ENCODE data around the gene TNIK.
A peak's percentile ranks its signal among the peaks of the same experiment; 100 is the strongest.

Gene TNIK

GRCh38 chr3:171488479-171488878 lies 28.3 kb upstream of the TNIK start:
- no peaks in the 10 kb centered on the region for H3K4me1 ChIP-seq (ENCODE audit: insufficient read depth, low read length)
- no peaks in the 10 kb centered on the region for H3K9me3 ChIP-seq (ENCODE audit: control insufficient read depth, insufficient read depth, low read length)
- no peaks in the 10 kb centered on the region for H3K36me3 ChIP-seq (ENCODE audit: insufficient read depth, low read length)
- no peak overlapping the region for H3K9ac ChIP-seq (ENCODE audit: low read depth, low read length)

GRCh38 chr3:171487382-171487781 lies 27.2 kb upstream of the TNIK start:
- H3K4me1 ChIP-seq (ENCODE audit: insufficient read depth, low read length): no peaks in the 10 kb centered on the region

GRCh38 chr3:171485338-171485737 lies 25.1 kb upstream of the TNIK start:
- no peaks in the 10 kb centered on the region for H3K36me3 ChIP-seq (ENCODE audit: insufficient read depth, low read length)
- no peaks in the 10 kb centered on the region for H3K4me1 ChIP-seq (ENCODE audit: insufficient read depth, low read length)
- H3K9ac ChIP-seq (ENCODE audit: low read depth, low read length): no peak overlapping the region
- H3K9me3 ChIP-seq (ENCODE audit: control insufficient read depth, insufficient read depth, low read length): no peaks in the 10 kb centered on the region

More at GRCh38 chr3:171487382-171487781, 27.2 kb upstream of the TNIK start:
- no peaks in the 10 kb centered on the region for H3K9me3 ChIP-seq (ENCODE audit: control insufficient read depth, insufficient read depth, low read length)
- H3K36me3 ChIP-seq (ENCODE audit: insufficient read depth, low read length): no peaks in the 10 kb centered on the region
- H3K9ac ChIP-seq (ENCODE audit: low read depth, low read length): no peak overlapping the region

GRCh38 chr3:171481011-171481410 lies 20.8 kb upstream of the TNIK start:
- Histone ChIP-seq H3K36me3 (ENCODE audit: insufficient read depth, low read length) (no peaks in the 10 kb centered on the region), H3K9me3 (ENCODE audit: control insufficient read depth, insufficient read depth, low read length) (no peaks in the 10 kb centered on the region), H3K9ac (ENCODE audit: low read depth, low read length) (no peak overlapping the region), H3K4me1 (ENCODE audit: insufficient read depth, low read length) (no peaks in the 10 kb centered on the region)

- Histone ChIP-seq H3K9ac (ENCODE audit: low read depth, low read length) (no peak overlapping the region), H3K9me3 (ENCODE audit: control insufficient read depth, insufficient read depth, low read length) (no peaks in the 10 kb centered on the region), H3K36me3 (ENCODE audit: insufficient read depth, low read length) (no peaks in the 10 kb centered on the region), H3K4me1 (ENCODE audit: insufficient read depth, low read length) (no peaks in the 10 kb centered on the region)
Observed at GRCh38 chr3:171480526-171480925, 20.3 kb upstream of the TNIK start.

- Histone ChIP-seq H3K9ac (ENCODE audit: low read depth, low read length) (no peak overlapping the region), H3K4me1 (ENCODE audit: insufficient read depth, low read length) (no peaks in the 10 kb centered on the region), H3K36me3 (ENCODE audit: insufficient read depth, low read length) (no peaks in the 10 kb centered on the region), H3K9me3 (ENCODE audit: control insufficient read depth, insufficient read depth, low read length) (no peaks in the 10 kb centered on the region)
Observed at GRCh38 chr3:171476532-171477102, 16.4 kb upstream of the TNIK start.

GRCh38 chr3:171472552-171472951 lies 12.3 kb upstream of the TNIK start:
- Histone ChIP-seq H3K4me1 (ENCODE audit: insufficient read depth, low read length) (no peaks in the 10 kb centered on the region), H3K9me3 (ENCODE audit: control insufficient read depth, insufficient read depth, low read length) (no peaks in the 10 kb centered on the region), H3K36me3 (ENCODE audit: insufficient read depth, low read length) (no peaks in the 10 kb centered on the region), H3K9ac (ENCODE audit: low read depth, low read length) (no peak overlapping the region)

GRCh38 chr3:171470714-171471227 lies 10.6 kb upstream of the TNIK start:
- H3K4me1 ChIP-seq (ENCODE audit: insufficient read depth, low read length): no peaks in the 10 kb centered on the region
- H3K36me3 ChIP-seq (ENCODE audit: insufficient read depth, low read length): no peaks in the 10 kb centered on the region
- H3K9me3 ChIP-seq (ENCODE audit: control insufficient read depth, insufficient read depth, low read length): no peaks in the 10 kb centered on the region
- H3K9ac ChIP-seq (ENCODE audit: low read depth, low read length): no peak overlapping the region

- Histone ChIP-seq H3K9ac (ENCODE audit: low read depth, low read length) (no peak overlapping the region), H3K36me3 (ENCODE audit: insufficient read depth, low read length) (no peaks in the 10 kb centered on the region), H3K9me3 (ENCODE audit: control insufficient read depth, insufficient read depth, low read length) (no peaks in the 10 kb centered on the region), H3K4me1 (ENCODE audit: insufficient read depth, low read length) (no peaks in the 10 kb centered on the region)
Observed at GRCh38 chr3:171469376-171469775, 9.2 kb upstream of the TNIK start.

GRCh38 chr3:171468296-171468906 lies 8.2 kb upstream of the TNIK start:
- Histone ChIP-seq H3K9ac (ENCODE audit: low read depth, low read length) (no peak overlapping the region), H3K9me3 (ENCODE audit: control insufficient read depth, insufficient read depth, low read length) (no peaks in the 10 kb centered on the region), H3K4me1 (ENCODE audit: insufficient read depth, low read length) (no peaks in the 10 kb centered on the region), H3K36me3 (ENCODE audit: insufficient read depth, low read length) (no peaks in the 10 kb centered on the region)

GRCh38 chr3:171465763-171466162 lies 5.6 kb upstream of the TNIK start:
- Histone ChIP-seq H3K9ac (ENCODE audit: low read depth, low read length) (no peak overlapping the region), H3K9me3 (ENCODE audit: control insufficient read depth, insufficient read depth, low read length) (no peaks in the 10 kb centered on the region), H3K36me3 (ENCODE audit: insufficient read depth, low read length) (no peaks in the 10 kb centered on the region), H3K4me1 (ENCODE audit: insufficient read depth, low read length) (no peaks in the 10 kb centered on the region)

GRCh38 chr3:171464462-171464861 lies 4.3 kb upstream of the TNIK start:
- H3K36me3 ChIP-seq (ENCODE audit: insufficient read depth, low read length): no peaks in the 10 kb centered on the region
- H3K9me3 ChIP-seq (ENCODE audit: control insufficient read depth, insufficient read depth, low read length): no peaks in the 10 kb centered on the region
- no peaks in the 10 kb centered on the region for H3K4me1 ChIP-seq (ENCODE audit: insufficient read depth, low read length)
- H3K9ac ChIP-seq (ENCODE audit: low read depth, low read length): no peak overlapping the region

- Histone ChIP-seq H3K4me1 (ENCODE audit: insufficient read depth, low read length) (peaks cover 5% of the 10 kb centered on the region; the same call in 1 of the 2 replicates), H3K9ac (ENCODE audit: low read depth, low read length) (no peak overlapping the region), H3K36me3 (ENCODE audit: insufficient read depth, low read length) (no peaks in the 10 kb centered on the region), H3K9me3 (ENCODE audit: control insufficient read depth, insufficient read depth, low read length) (no peaks in the 10 kb centered on the region)
Observed at GRCh38 chr3:171462224-171462623, 2.0 kb upstream of the TNIK start.

- H3K9ac ChIP-seq (ENCODE audit: low read depth, low read length): peak overlapping the region; percentile 92
Observed at GRCh38 chr3:171461525-171461917, 1.3 kb upstream of the TNIK start.

GRCh38 chr3:171460725-171461524 lies 720 bp upstream of the TNIK start:
- Histone ChIP-seq H3K9ac (ENCODE audit: low read depth, low read length) (peak overlapping the region; percentile 92), H3K36me3 (ENCODE audit: insufficient read depth, low read length) (no peaks in the 10 kb centered on the region), H3K4me1 (ENCODE audit: insufficient read depth, low read length) (peaks cover 9% of the 10 kb centered on the region), H3K9me3 (ENCODE audit: control insufficient read depth, insufficient read depth, low read length) (no peaks in the 10 kb centered on the region)

More at GRCh38 chr3:171461525-171461917, 1.3 kb upstream of the TNIK start:
- no peaks in the 10 kb centered on the region for H3K36me3 ChIP-seq (ENCODE audit: insufficient read depth, low read length)
- no peaks in the 10 kb centered on the region for H3K9me3 ChIP-seq (ENCODE audit: control insufficient read depth, insufficient read depth, low read length)
- H3K4me1 ChIP-seq (ENCODE audit: insufficient read depth, low read length): peaks cover 9% of the 10 kb centered on the region
